Left renal cortex interstitium (tissue), 4 donors: ENCODE data around the gene SCARF2. TPM values are rescaled to one million over a fixed set of nuclear protein-coding genes. Genes with fewer than 3 reads are reported as not detected.

ENCODE experiments used
- DNase-seq, 4 donors: peaks; one replicate each; pipeline ENCODE4 v3.0.0-alpha.2; 2013; ENCODE audit warnings: low read depth in 4 of 4, low spot score in 2 of 4, missing footprints in 1 of 4
- polyA plus RNA-seq, 4 donors: library from polyadenylated mRNA; unstranded; fragments of 120-200 nt; gene quantifications; one replicate each; pipeline ENCODE4 v1.2.1, GENCODE V29; 2013; ENCODE audit not compliant: insufficient read length in 4 of 4

The SCARF2 gene
- polyA plus RNA-seq, 4 donors = 17.2 to 31.2 (median 25.8) TPM

DNA sequence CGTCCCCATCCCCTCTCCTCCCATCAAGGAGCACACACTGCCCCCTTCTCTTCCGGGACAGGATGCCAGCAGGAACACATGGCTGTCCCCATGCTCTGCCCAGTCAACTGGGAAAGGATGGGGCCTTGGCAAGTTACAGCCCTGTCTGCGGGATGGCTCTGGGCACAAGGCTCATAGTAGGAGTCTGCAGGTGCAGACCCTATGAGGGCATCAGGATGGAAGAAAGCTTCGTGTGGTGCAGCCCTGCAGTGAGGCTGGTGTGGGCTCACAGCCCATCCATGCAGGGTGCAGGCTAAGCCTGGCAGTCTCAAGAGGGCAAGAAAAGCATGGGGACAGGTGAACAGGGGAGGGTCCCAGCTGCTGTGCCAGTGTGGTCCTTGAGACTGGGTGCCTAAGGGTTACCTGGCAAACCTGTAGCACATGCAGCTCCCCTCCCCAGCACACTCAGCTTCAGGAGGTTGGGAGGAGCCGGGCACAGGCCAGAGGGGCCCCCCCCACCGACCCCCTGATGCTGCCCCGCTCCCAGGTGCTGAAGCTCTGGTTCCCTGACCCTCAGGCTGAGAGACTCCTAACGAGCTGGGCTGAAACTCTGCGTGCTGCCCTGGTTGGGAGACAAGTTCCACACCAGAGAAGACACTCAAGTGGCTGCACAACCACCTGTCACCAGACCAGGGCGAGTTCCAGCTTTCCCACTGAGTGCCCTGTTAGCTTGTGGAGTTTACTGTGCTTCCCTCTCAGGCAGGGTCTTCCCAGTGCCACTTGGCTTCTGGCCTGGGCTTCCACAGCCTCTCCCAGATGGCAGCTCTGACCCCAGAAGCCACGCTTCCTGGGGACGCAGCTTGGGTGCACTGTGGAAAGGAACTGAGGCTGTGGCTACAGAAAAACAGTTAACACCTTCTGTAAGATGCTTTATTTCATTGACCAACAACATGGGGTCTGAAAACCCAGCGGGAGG is 3.3 kb upstream of the SCARF2 start:
- no peak for DNase-seq

DNA sequence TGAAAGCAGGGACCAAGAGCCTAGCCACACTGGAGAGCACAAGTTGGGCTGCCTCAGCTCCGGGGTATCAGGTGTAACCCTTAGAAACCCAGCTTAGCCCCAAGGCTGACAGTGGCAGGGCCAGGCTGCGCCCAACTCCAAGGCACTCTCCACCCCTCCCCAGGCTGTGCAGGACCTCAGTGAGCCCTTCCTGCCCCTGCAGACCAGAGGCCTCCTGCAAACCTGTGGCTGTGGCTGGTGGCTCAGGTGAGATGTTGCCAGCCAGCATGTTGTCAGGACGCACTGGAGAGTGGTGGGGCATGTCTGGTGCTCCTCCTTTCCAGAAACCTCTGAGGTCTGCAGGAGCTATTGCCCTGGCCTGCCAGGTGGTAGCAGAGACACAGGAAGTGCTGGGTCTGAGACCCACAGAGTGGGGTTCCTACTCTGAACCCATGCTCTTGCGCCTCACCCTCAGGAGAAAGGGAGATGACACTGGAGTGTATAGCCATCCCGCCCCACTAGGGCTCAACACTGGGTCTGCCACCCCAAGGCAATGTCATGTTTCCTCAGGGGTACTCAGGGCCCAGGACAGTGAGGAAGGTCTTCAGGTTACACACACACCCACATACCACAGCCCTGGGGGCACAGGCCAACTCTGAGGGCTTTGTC is 2.4 kb upstream of the SCARF2 start:
- no peak for DNase-seq

DNA sequence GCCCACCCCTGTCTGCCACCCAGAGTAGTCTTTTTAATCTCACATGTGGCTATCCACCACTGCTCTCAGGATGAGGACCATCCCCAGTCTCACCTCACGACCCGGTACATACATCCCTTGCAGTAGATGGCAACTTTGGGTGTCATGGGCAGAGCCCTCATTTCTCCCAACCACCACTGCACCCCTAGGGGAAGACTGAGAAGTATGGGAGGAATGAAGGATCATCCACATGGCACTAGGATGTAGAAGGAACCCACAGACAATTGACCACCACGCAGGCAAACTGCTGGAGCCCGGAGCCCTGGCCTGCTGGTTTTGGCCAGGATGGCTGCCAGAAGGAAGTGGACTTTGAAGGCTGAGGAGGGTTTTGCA is 1.9 kb upstream of the SCARF2 start:
- no peak for DNase-seq

DNA sequence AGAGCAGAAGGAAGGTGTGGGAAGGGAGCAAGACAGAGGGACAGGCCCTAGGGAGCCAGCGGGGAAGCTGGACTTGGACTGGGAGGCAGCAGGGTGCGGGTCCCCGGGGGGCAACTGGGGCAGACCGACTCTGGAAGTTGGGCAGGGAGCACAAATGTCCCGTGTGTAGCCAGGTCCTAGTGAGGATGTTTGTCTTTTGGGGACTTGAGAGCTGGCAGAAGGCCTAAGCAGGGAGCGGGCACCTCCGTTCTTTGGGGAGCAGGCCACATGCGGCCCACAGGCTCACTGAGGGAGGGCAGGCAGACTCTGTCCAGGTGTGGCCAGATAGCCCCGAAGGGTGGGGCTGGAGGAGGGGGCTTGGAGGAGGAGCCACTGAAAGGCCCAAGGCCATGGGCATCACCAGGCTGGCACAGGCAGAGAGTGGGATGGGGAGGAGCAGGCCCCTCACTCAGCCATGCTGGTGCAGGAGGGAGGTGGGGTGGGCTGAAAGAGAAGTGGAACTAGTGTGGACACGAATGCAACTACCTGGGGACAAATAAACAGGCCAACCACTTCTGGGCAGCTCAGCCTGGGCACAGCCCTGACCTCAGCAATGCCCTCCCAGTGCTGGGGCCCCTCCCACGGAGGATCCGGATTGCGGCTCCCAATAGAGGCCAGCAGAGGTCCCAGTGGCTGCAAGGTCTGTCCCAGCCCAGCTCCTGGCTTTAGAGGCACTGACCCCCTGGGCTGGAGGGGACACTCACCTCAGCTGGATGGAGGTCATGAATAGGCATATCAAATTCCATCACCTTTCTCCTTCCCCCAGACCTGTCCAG is 1.3 kb upstream of the SCARF2 start:
- no peak for DNase-seq

DNA sequence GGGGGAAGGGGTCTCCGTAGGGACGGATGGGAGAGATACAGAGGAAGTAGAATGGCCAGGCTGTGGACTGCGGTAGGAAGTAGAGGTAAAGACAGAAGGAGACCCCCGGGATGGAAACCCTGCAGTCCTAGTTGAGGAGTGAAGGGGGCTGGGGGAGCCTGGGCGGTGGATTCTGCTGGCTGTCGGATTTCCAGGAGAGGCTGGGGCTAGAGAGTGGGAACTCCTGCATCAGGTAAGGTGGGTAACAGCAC is 727 bp upstream of the SCARF2 start:
- DNase-seq = no peak

DNA sequence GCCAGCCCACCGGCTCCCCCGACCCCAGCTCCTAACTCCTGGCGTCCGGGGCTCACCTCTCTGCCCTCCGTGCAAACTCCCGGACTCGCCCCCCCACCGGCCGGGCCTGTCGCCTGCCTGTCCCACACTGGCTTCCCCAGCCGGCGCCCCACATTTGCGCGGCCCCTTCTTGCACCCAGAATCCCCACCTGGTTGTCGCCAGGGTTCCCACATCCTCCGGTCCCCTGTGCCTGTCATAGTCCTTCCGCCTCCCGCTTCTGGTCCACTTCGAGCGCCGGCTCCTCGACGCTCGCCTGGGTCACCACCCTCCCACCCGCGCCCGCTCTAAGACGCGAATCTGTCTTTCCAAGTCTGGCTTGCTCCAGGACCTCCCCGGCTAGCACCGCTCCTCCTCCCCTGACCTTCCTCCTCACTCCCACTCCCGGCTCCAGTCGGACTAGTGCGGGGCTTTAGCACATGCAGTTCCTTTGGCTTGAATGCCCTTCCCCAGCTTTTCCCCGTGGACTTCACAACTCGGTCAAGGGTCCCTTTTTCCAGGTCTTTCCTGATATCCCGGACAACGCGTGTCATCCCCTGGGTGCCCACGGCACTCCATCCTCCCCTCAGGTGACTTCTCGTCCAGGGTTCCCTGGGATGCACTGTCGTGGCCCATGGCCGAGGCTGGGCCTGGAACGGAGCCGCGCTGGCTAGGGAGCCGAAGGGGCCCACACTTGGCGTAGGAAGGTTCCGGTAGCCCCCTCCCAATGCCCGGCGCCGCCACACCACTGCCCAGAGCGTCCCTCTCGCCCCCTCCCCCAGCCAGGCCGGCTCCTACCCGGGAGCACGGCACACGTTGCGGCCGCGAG is 635 bp downstream of the SCARF2 start:
- DNase-seq = no peak

DNA sequence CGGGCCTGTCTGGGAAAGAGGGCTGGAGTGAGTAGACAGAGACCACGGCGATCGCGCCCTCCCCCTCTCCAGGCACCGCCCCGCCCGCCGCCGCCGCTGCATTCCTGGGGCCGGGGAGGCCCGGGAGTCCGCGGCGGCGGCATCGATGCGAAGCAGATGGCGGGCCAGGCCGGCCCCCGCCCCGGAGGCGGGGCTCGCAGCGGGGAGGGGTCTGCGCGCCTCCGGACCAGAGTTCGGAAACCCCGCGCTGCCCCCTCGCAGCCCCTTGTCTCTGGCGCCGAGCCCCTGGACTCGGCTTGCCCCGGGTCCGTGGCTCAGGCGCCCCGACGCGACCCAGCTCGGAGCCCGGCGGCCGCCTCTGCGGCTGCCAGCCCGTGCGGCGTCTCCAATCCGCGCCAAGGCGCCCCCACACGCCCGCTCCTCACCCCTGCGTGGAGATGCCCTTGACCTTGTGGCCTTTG is 1.3 kb downstream of the SCARF2 start:
- DNase-seq = no peak

DNA sequence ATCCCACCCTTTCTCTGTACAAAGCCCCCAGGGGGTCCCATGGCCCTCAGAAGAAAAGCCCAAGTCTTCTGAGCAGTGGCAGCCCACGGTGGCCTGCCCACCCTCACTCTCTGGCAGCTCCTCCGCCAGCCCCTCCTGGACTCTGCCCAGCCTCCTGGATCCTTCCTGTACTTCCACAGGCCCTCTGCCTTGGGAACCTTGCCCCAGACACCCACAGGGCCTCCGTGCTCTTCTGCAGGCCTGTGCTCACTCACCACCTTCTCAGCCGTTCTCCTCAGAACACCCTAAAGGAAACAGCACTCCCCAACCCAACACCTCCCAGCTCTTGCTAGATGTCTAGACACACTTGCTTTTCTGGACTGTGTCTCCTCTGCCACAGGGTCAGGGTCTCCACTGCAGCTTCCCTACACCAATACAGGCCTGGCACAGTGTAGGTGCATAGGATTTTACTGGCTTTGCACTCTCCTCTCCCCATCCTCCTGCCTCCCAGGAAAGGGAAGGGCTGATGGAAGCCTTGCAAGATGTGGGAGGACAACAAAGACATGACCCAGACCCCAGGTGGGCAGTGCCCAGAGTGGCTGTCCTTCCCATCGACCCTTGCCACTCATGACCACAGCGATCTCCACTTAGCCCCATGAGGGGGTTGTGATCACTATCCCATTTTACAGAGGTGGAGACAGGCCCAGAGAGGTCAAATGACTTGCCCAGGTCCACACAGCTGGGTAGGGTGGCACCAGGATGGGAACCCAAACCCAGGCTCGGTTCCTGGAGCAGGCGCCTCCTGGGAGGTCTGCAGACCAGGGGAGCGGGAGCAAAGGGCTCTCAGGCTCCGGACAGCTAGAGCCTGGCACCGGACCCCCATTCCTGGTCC is 2.0 kb downstream of the SCARF2 start:
- no peak for DNase-seq

DNA sequence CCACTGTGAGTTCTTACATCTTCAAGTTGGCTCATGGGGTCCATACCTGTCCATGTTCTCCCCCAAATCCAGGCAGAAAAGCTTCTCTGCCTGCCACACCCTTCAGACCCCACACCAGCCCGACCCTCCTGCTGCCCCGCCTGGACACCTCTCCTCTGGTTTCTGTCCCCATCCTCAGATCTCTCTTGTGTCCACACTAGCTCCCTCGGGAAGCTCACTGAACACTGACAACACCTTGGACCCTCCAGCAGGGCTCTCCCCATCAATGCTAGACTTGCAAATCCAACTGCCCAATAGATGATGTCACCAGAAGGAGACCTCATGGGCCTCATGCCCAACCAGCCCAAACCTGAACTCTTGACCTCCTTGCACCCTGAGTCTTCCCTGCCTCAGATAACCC is 2.9 kb downstream of the SCARF2 start:
- DNase-seq = no peak

DNA sequence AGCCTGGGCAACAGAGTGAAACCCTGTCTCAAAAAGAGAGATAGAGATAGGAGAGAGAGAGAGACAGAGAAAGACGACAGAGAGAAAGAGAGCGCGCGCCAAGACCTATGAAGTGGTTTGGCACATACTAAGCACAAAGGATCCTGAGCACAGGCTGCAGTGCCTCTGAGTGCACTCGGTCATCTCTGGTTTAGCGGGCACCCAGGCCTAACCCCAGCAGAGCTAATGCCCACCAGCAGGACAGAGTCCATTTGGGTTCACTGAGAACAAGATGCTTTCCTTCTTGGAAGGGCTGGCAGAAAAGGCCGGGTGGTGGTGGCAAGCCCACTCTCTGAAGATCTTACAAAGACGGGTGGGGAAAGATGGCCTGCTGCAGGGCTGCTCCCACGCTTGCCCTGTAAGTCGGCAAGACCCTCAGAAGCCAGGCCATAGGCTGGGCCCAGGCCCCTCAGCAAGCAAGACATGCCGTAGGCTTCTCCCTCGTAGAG is 3.3 kb downstream of the SCARF2 start:
- no peak for DNase-seq

DNA sequence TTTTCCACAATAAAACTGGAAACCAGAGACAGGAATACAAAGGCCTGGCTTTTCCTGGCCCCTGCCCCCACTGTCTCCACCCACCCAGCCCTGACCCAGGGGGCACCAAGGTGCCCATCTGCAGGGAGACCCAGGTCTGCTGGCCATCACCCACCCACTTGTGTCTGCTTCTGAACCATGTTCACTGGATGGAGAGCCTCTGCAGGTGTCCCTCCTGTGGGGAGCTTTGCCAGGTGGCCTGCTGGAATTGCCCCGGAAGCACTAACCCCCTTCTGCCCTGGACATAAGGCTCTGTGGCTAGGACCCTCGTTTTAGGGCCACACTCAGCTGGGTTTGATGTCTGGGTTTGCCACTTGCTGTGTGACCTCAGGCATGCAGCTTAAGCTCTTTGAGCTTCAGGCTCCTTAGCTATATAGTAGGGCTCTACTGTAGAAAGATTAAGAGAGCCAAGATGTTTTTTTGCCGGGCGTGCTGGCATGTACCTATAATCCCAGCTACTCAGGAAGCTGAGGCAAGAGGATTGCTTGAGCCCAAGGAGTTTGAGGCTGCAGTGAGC is 3.9 kb downstream of the SCARF2 start:
- no peak for DNase-seq

DNA sequence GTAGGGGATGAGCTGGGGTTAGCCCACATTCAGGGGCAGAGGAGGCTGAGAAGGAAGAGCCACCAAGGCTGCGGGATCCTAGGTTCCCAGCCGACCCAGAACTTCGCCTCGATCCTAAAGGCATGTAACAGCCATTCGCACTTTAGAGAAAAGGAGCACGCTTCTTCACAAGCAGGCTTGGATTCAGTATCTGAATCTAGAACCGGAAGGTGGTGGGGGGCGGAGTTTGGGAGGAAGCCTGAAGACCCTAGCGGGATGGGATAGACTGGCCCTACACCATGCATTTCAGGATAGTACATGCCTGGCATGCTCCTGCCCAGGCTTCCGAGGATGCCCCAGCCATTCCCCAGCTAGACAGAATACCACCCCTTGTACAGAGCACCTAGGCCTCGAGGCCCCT is 4.4 kb downstream of the SCARF2 start:
- DNase-seq = no peak

DNA sequence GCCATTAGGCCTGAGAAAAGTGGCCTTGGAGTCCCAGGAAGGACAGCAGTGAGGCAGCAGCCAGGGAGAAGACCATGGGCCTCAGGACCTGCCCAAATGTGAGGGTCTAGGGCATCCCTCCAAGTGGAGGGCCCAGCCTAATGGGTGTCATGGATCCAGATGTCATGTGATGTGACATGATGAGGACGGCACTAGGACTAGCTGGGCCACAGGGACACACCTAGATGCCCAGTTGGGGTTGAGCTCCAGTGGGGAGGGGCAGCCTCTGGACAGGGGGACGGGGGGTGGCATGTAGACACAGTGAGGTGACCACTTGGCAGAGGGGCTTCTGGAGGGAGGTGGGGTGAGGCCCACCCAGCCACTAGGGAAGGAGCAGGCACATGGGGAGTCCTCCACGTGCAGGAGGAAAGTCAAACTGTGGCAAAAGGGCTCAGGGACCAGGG is 5.4 kb downstream of the SCARF2 start:
- no peak for DNase-seq

DNA sequence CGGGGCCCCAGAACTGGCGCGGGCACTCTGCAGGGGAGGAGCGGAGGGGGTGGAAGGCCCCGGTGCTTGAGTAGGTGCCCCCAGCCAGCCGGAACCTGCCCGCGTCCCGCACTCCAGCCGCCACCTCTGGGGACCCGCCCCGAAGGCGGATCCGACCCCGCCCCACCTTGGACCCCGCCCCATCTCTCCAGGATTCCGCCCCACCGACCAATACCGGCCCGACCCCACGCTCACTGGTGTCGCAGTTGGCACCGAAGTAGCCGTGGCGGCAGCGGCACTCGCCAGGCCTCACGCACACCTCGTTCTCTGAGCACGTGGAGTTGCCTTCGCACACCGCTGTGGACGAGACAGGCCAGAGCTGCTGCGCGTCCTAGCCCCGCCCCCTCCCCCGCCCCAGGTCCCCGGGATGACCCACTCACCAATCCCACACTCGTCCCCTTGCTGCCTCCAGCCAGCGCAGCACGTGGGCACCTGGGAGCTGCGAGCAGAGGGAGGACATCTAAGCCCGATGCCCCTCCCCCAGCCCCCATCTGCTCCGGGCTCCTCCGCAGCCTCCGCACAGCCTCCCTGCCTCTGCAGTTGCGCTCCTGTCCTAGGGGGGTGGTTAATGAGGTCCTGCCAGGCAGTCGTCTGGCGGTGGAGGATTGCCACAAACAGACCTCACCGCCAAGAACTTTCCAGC is 6.0 kb downstream of the SCARF2 start:
- no peak for DNase-seq

DNA sequence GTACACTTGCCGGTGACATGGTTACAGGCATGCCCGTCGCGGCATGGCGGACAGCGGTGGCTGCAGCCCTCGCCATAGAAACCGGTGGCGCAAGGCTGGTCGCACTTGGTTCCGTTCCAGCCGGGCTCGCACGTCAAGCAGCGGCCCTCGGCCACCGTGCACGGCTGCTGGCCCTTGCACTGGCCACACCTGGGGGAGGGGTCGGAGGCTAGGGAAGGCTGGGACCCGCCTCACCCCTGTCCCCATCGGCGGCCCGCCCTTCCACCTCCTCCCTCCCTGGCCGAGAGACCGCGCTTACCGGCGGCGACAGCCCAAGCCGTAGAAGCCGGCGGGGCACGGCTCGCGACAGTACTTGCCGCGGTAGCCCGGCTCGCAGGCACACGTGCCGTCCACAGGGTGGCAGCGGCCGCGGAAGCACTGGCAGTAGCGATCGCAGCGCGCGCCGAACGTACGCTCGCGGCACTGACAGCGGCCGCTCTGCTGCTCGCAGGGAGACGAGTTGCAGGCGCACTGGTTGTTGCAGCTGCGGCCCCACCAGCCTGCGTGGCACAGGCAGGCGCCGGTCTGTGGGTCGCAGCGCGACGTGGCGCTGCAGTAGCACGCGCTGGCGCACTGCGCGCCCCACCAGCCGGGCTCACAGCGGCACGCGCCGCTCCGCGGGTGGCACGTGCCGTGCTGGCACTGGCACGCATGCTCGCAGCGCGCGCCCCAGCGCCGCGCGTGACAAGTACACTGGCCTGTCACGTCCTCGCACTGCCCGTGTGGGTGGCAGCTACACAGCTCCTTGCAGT is 6.7 kb downstream of the SCARF2 start:
- DNase-seq = no peak

DNA sequence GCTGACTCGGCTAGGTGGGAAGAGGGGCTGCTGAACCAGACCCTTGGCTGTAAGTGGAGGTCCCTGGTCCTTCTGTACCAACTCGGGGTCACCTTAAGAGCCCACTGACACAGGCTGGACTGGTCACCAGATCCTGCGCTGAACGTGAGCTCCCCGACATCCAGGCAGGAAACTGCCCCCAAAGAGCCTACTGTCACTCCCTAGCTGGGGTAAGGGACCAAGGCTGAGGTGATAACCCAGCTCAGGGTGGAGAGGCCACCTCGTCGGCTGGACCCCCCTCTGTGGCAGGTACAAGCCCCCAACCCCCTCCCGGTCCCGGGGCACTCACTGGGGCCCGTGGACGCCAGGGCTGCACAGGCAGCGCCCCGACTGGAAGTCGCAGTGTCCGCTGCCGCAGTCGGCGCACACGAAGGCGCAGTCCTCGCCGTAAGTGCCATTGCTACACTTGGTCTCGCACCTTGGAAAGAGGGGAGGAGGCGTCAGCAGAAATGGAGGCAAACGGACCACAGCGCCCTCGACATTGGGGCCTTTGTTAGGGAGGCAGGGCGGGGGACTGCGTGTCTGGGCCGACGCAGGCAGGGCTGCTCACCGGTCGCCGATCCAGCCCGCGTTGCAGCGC is 7.4 kb downstream of the SCARF2 start:
- DNase-seq = no peak
